ENCODE data around the gene MTFR1L.

MTFR1L gene

GRCh38 chr1:25792115-25792514 is 27.6 kb upstream of the MTFR1L start:
- no peak for TF ChIP-seq CTCF (conservative IDR thresholded peaks at IDR 0.05; ENCODE audit: low read depth, low read length)
- DNase-seq (ENCODE audit: low read depth): no peak
- no peak overlapping the region for H3K4me3 ChIP-seq (ENCODE audit: low read depth, low read length)

DNA sequence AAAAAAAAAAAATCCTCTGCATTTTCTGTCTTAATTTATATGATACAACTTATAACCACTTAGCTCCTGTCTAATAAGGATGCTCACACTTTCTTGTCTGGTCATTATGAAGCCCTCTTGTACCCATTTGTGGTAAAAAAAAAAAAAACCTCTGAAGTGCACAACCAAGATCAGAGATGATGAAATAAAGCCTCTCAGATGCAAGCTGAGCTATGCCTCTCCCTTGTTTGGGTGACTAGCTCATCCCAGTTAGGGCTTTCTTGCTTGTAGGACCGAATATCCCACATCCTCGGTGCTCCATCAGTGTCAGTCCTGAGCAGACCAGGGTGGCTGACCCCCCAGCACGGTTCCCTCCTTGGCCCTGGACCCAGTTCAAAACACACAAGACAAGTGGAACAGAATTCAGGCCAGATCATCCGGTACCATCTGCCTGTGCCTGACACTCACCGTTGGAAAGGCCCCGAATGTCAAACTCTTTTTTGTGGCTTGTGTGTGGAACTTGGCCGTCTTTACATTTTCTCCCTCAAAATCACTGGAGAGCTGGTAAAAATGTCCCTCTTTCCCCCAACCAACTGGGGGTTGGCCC is 26.1 kb upstream of the MTFR1L start:
- no peak for TF ChIP-seq CTCF (conservative IDR thresholded peaks at IDR 0.05; ENCODE audit: low read depth, low read length)
- DNase-seq (ENCODE audit: low read depth): peak; percentile 26
- H3K4me3 ChIP-seq (ENCODE audit: low read depth, low read length): no peak overlapping the region

DNA sequence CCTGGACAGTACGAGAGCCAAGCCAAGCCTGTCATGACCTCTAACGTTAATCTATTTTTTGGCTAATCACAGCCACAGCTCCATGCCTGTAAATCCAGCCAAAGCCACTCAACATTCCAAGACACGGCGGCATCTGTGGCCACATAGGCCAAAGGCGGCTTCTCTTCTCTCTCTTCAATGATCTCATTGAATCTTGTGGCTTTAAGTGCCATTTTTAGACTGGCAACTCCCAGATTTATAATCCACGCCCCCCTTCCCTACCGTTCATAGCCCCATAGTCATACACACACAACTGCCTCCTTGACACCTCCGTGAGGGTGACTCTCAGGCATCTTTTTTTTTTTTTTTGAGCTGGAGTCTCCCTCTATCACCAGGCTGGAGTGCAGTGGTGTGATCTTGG is 25.4 kb upstream of the MTFR1L start:
- TF ChIP-seq CTCF (conservative IDR thresholded peaks at IDR 0.05; ENCODE audit: low read depth, low read length): no peak
- no peak overlapping the region for H3K4me3 ChIP-seq (ENCODE audit: low read depth, low read length)
- DNase-seq (ENCODE audit: low read depth): no peak

- no peak for DNase-seq (ENCODE audit: low read depth)
- no peak for TF ChIP-seq CTCF (conservative IDR thresholded peaks at IDR 0.05; ENCODE audit: low read depth, low read length)
- H3K4me3 ChIP-seq (ENCODE audit: low read depth, low read length): no peak overlapping the region
These were observed 24.5 kb upstream of the MTFR1L start for GRCh38 chr1:25795211-25795610.

DNA sequence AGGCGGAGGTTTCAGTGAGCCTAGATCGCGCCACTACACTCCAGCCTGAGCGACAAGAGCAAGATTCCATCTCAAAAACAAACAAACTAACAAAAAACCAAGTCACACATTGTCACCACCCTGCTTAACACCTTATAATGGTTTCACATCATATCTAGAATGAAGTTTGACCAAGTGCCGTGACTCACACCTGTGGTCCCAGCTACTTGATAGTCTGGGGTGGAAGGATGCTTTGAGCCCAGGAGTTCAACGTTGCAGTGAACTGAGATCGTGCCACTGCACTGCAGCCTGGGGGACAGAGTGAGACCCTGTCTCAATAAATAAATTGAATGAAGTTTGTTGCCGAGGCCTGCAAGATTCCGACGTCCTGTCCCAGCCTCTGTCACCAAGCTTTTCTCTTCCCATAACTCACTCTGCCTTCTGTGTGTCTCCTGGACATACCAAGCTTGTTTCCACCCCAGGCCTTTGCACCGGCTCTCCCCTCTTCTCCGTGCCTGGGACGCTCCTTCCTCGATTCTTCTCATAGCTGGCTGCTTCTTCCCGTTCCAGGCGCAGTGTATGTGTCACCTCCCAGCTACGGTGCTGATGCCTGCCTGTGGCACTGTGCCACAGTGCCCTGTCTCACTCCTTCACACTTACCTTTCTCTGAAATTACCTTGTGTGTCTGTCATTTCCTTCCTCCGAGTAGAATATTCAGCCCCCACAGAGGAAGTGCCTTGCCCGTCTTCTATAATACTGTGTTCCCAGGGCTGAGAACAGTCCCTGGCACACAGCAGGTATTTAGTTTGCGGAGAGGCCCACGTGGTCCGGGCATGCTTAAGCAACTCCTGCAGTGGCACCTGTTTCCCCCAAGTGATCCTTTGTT is 23.6 kb upstream of the MTFR1L start:
- no peak overlapping the region for H3K4me3 ChIP-seq (ENCODE audit: low read depth, low read length)
- TF ChIP-seq CTCF (conservative IDR thresholded peaks at IDR 0.05; ENCODE audit: low read depth, low read length): no peak
- DNase-seq (ENCODE audit: low read depth): no peak

GRCh38 chr1:25796811-25797458 is 22.8 kb upstream of the MTFR1L start:
- no peak overlapping the region for H3K4me3 ChIP-seq (ENCODE audit: low read depth, low read length)
- peak; percentile 88 for TF ChIP-seq CTCF (conservative IDR thresholded peaks at IDR 0.05; ENCODE audit: low read depth, low read length)
- DNase-seq (ENCODE audit: low read depth): peak; percentile 86

Measured in choroid plexus epithelial cell (primary cell).